ENCODE results near the gene BAZ1A. TPM values are rescaled to one million over a fixed set of nuclear protein-coding genes. Genes with fewer than 3 reads are reported as not detected.

Gene BAZ1A
- total and polyA plus RNA-seq, 9 of the 15 experiments (the other 6 are each of a cell fraction or from before 2014, with no cell fraction given): 22.0 to 71.2 (median 39.1) TPM

- TF ChIP-seq HNRNPLL (IDR thresholded peaks at IDR 0.05; ENCODE audit: low read depth, low read length, poor library complexity, severe bottlenecking) (peak; percentile 54), ZNF584 (CRISPR knock-in tag; IDR thresholded peaks at IDR 0.05; ENCODE audit: low read depth) (no peak), REST (IDR thresholded peaks at IDR 0.05; ENCODE audit: borderline replicate concordance) (no peak), REST (CRISPR knock-in tag; IDR thresholded peaks at IDR 0.05; ENCODE audit: low read depth) (no peak), DACH1 (IDR thresholded peaks at IDR 0.05; ENCODE audit: partially characterized antibody) (peak; percentile 46), MNT (conservative IDR thresholded peaks at IDR 0.05) (peak; percentile 39 to 56; a peak in 3 of 4 replicates), SAP30 (IDR thresholded peaks at IDR 0.05; ENCODE audit: borderline replicate concordance, insufficient read depth, low read depth, low read length, poor library complexity, severe bottlenecking) (peak; percentile 71), CUX1 (CRISPR knock-in tag; IDR thresholded peaks at IDR 0.05) (no peak), TBP (optimal IDR thresholded peaks at IDR 0.05; ENCODE audit: low read depth, low read length) (peak; percentile 82), NRF1 (conservative IDR thresholded peaks at IDR 0.05 in 1 of 2, IDR thresholded peaks at IDR 0.05 in 1 of 2) (peak; percentile 14 to 15; a peak in 2 of 4 replicates)
These were observed at the start of gene BAZ1A (continued) for GRCh38 chr14:34875031-34875922.
